ENCODE measurements around the gene GYS2. TPM values are rescaled to one million over a fixed set of nuclear protein-coding genes. Genes with fewer than 3 reads are reported as not detected.

Gene GYS2
- not detected in 2 replicates for total RNA-seq

GRCh38 chr12:21604245-21605101 is at the start of gene GYS2:
TSS of gene GYS2 (minus strand) at chr12:21604847. CDS start at chr12:21604592, 255 bp downstream.

GRCh38 chr12:21526053-21526452 is 78.6 kb downstream of the GYS2 start, which contains the start of gene SPX:
TSS of gene SPX (plus strand) at chr12:21526296. CDS start at chr12:21526473, 177 bp downstream.

GRCh38 chr12:21501258-21502163 is 103.1 kb downstream of the GYS2 start, which contains the start of the genes GOLT1B and RECQL:
TSS of gene GOLT1B (plus strand) at chr12:21501789. CDS start at chr12:21501924, 135 bp downstream.
TSS of gene RECQL (minus strand) at chr12:21501635. CDS start at chr12:21499570, 2,065 bp downstream.

Other genes with a start within 250 kb of the GYS2 start
- gene IAPP, start 231.9 kb downstream of the GYS2 start, total RNA-seq = not detected in 2 replicates
- gene PYROXD1, start 167.2 kb downstream of the GYS2 start, total RNA-seq = 12.3 and 18.2 TPM in 2 replicates
- 157 and 166 TPM in 2 replicates for gene RECQL, start 103.2 kb downstream of the GYS2 start, total RNA-seq
- gene GOLT1B, start 103.1 kb downstream of the GYS2 start, total RNA-seq = 54.2 and 59.6 TPM in 2 replicates
- under 0.01 and 1.3 TPM in 2 replicates for gene SPX, start 78.6 kb downstream of the GYS2 start, total RNA-seq
- gene LDHB, start 53.0 kb upstream of the GYS2 start, total RNA-seq = 788 and 849 TPM in 2 replicates
- gene KCNJ8, start 169.9 kb upstream of the GYS2 start, total RNA-seq = not detected in 2 replicates

Measured in thoracic aorta endothelial cell (primary cell).